ENCODE data around the gene LRRC38.
"Not testable (repeated sequence)": the region's sequence is repeated elsewhere in the genome, so short reads cannot be mapped to it uniquely, and the experiment has no call there.

Gene LRRC38

DNA sequence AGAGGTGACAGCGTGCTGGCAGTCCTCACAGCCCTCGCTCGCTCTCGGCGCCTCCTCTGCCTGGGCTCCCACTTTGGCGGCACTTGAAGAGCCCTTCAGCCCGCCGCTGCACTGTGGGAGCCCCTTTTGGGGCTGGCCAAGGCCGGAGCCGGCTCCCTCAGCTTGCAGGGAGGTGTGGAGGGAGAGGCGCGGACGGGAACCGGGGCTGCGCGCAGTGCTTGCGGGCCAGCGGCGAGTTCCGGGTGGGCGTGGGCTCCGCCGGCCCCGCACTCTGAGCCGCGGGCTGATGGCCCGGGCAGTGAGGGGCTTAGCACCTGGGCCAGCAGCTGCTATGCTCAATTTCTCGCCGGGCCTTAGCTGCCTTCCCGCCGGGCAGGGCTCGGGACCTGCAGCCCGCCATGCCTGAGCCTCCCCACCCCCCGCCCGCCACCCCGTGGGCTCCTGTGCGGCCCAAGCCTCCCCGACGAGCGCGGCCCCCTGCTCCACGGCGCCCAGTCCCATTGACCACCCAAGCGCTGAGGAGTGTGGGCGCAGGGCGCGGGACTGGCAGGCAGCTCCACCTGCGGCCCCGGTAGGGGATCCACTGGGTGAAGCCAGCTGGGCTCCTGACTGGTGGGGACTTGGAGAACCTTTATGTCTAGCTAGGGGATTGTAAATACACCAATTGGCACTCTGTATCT lies 74.6 kb downstream of the LRRC38 start:
- H3K4me3 ChIP-seq (ENCODE audit: insufficient read depth, low read depth, low read length, poor library complexity, severe bottlenecking); H3K9me3 ChIP-seq (ENCODE audit: control insufficient read depth, low read length); H3K27ac ChIP-seq (ENCODE audit: insufficient read depth, low read length, poor library complexity, severe bottlenecking); H3K27me3 ChIP-seq (replicated peaks; ENCODE audit: control insufficient read depth, insufficient read depth, low read length, poor library complexity, severe bottlenecking); H3K4me1 ChIP-seq (ENCODE audit: control insufficient read depth, insufficient read depth, low read length, poor library complexity, severe bottlenecking); DNase-seq; H3K36me3 ChIP-seq (ENCODE audit: control insufficient read depth, insufficient read depth, low read length): not testable (repeated sequence)

DNA sequence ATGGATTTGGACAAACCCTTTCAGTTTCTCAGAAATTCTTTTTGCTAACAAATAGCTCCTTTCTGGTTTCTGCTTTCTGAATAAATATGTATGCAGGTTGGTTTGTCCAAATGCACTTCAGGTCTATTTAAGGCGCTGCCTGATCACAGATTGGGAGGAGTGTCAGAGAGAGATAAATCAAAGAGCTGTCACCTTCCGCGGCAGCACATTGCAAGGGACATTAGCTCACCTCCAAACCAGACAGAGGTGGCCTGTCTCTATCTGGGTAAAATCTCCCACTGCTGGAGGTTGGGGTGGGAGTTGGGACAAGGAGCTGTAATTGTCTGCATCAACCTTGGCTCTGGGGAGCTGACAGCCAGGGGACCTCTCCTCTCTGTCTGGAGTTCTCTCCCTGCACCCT lies 78.3 kb downstream of the LRRC38 start:
- H3K27ac ChIP-seq (ENCODE audit: insufficient read depth, low read length, poor library complexity, severe bottlenecking), result no peak overlapping the region
- H3K36me3 ChIP-seq (ENCODE audit: control insufficient read depth, insufficient read depth, low read length), result no peaks in the 10 kb centered on the region
- no peaks in the 10 kb centered on the region for H3K4me1 ChIP-seq (ENCODE audit: control insufficient read depth, insufficient read depth, low read length, poor library complexity, severe bottlenecking)
- DNase-seq, result no peak
- no peaks in the 10 kb centered on the region for H3K27me3 ChIP-seq (replicated peaks; ENCODE audit: control insufficient read depth, insufficient read depth, low read length, poor library complexity, severe bottlenecking)
- no peak overlapping the region for H3K4me3 ChIP-seq (ENCODE audit: insufficient read depth, low read depth, low read length, poor library complexity, severe bottlenecking)
- H3K9me3 ChIP-seq (ENCODE audit: control insufficient read depth, low read length), result no peaks in the 10 kb centered on the region

GRCh38 chr1:13433694-13434358 lies 80.0 kb downstream of the LRRC38 start:
- not testable (repeated sequence) for H3K9me3 ChIP-seq (ENCODE audit: control insufficient read depth, low read length); H3K36me3 ChIP-seq (ENCODE audit: control insufficient read depth, insufficient read depth, low read length); H3K27ac ChIP-seq (ENCODE audit: insufficient read depth, low read length, poor library complexity, severe bottlenecking); DNase-seq; H3K27me3 ChIP-seq (replicated peaks; ENCODE audit: control insufficient read depth, insufficient read depth, low read length, poor library complexity, severe bottlenecking); H3K4me3 ChIP-seq (ENCODE audit: insufficient read depth, low read depth, low read length, poor library complexity, severe bottlenecking); H3K4me1 ChIP-seq (ENCODE audit: control insufficient read depth, insufficient read depth, low read length, poor library complexity, severe bottlenecking)

DNA sequence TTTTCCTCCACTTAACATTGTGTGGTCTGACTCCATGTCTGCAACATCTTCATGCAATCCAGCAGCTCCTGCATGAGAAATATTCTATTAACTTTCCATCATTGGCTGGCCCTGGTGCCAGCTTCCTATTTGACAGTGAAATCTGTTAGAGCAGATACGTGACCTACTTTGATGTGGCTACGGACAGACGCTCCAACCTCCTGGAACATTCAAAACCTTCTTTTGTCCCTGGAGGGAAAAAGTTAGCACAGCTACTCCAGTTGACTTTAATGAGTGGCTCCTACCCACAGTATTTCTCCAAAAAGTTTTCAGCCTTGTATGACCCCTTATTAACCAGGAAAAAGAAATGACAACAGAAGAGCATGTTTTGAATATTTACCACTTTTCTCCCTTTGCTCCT lies 81.6 kb downstream of the LRRC38 start:
- Histone ChIP-seq H3K36me3 (ENCODE audit: control insufficient read depth, insufficient read depth, low read length) (no peaks in the 10 kb centered on the region), H3K27me3 (replicated peaks; ENCODE audit: control insufficient read depth, insufficient read depth, low read length, poor library complexity, severe bottlenecking) (no peaks in the 10 kb centered on the region), H3K4me1 (ENCODE audit: control insufficient read depth, insufficient read depth, low read length, poor library complexity, severe bottlenecking) (no peaks in the 10 kb centered on the region), H3K9me3 (ENCODE audit: control insufficient read depth, low read length) (no peaks in the 10 kb centered on the region), H3K4me3 (ENCODE audit: insufficient read depth, low read depth, low read length, poor library complexity, severe bottlenecking) (no peak overlapping the region), H3K27ac (ENCODE audit: insufficient read depth, low read length, poor library complexity, severe bottlenecking) (no peak overlapping the region)
- DNase-seq, result no peak

DNA sequence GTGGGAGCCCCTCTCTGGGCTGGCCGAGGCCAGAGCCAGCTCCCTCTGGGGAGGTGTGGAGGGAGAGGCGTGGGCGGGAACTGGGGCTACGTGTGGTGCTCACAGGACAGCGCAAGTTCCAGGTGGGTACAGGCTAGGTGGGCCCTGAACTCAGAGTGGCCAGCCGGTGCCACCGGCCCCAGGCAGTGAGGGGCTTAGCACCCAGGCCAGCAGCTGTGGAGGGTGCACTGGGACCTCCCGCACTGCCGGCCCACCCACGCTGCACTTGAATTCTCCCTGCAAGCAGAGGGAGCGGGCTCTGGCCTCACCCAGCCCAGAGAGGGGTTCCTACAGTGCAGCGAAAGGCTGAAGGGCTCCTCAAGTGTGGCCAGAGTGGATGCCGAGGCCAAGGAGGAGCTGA lies 83.3 kb downstream of the LRRC38 start:
- Histone ChIP-seq H3K27ac (ENCODE audit: insufficient read depth, low read length, poor library complexity, severe bottlenecking) (no peak overlapping the region), H3K36me3 (ENCODE audit: control insufficient read depth, insufficient read depth, low read length) (no peaks in the 10 kb centered on the region)

More for the DNA sequence above, 83.3 kb downstream of the LRRC38 start:
- H3K4me3 ChIP-seq (ENCODE audit: insufficient read depth, low read depth, low read length, poor library complexity, severe bottlenecking), result no peak overlapping the region
- no peaks in the 10 kb centered on the region for H3K4me1 ChIP-seq (ENCODE audit: control insufficient read depth, insufficient read depth, low read length, poor library complexity, severe bottlenecking)
- H3K9me3 ChIP-seq (ENCODE audit: control insufficient read depth, low read length), result no peaks in the 10 kb centered on the region
- no peak for DNase-seq
- no peaks in the 10 kb centered on the region for H3K27me3 ChIP-seq (replicated peaks; ENCODE audit: control insufficient read depth, insufficient read depth, low read length, poor library complexity, severe bottlenecking)

All from effector memory CD4-positive, alpha-beta T cell (primary cell).